ENCODE measurements around the gene CBX7. TPM values are rescaled to one million over a fixed set of nuclear protein-coding genes. Genes with fewer than 3 reads are reported as not detected.

Gene CBX7
- polyA plus RNA-seq, 3 donors = 3.1 to 18.0 (median 4.0) TPM

DNA sequence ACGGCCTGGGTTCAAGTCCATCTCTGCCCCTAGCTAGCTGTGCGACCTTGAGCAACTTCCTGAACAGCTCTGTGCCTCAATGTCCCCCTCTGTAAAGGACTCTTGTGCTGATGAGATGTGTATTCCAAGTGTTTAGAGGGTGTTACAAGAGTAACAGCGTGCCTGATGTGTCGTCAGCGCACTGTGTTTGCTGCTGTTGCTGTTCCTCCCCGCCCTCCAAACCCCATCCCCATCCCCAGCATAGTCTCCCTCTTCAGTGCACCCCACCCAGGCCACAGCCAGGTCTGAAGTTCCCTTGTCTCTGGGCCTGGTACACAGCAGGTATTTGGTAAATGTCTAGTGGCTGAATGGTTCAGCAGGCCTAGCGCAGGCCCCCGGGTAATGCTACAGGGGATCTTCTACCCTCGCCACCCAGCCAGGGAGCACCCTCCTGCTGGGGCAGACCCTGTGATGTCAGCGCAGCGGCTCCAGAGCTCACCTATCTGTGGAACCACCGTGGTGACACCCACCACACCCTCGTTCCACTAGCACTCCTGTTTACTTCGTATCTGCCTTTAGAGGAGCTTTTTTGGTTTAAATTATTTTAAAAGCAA, 10.3 kb downstream of the CBX7 start:
- Histone ChIP-seq H3K27me3 (ENCODE audit: control insufficient read depth in 2 of 2, insufficient read depth in 2 of 2, low read length in 2 of 2) (no peaks in the 10 kb centered on the region), H3K4me3 (replicated peaks in 1 of 3; ENCODE audit: low read depth in 2 of 3, low read length in 3 of 3) (no peak overlapping the region), H3K36me3 (replicated peaks in 1 of 2; ENCODE audit: control insufficient read depth in 1 of 2, insufficient read depth in 2 of 2, low read length in 2 of 2) (no peaks in the 10 kb centered on the region), H3K4me2 (replicated peaks; ENCODE audit: extremely low read depth, low read length, poor library complexity, severe bottlenecking) (no peak overlapping the region), H3K27ac (ENCODE audit: low read depth in 1 of 2, low read length in 2 of 2) (no peak overlapping the region), H3K4me1 (ENCODE audit: control insufficient read depth in 1 of 2, insufficient read depth in 2 of 2, low read length in 2 of 2) (peaks cover 22 to 25% of the 10 kb centered on the region in 2 donors), H3K9ac (ENCODE audit: insufficient read depth, low read length, poor library complexity, severe bottlenecking) (no peak overlapping the region), H4K20me1 (ENCODE audit: insufficient read depth, low read length) (no peaks in the 10 kb centered on the region), H3K9me3 (replicated peaks in 1 of 2; ENCODE audit: control insufficient read depth in 1 of 2, insufficient read depth in 1 of 2, low read length in 2 of 2) (no peaks in the 10 kb centered on the region), H3K79me2 (ENCODE audit: insufficient read depth, low read length) (no peaks in the 10 kb centered on the region), H2AFZ (ENCODE audit: insufficient read depth, low read depth, low read length, poor library complexity, severe bottlenecking) (no peak overlapping the region)
- Mint-ChIP-seq H3K4me3 (no peak overlapping the region), H3K27ac (no peak overlapping the region), H3K4me1 (peaks cover 18% of the 10 kb centered on the region), H3K9me3 (no peaks in the 10 kb centered on the region), H3K27me3 (ENCODE audit: low read depth in 3 of 3) (peaks cover 0 to 4% (median 4%) of the 10 kb centered on the region in 3 donors), H3K36me3 (peaks cover 0 to 7% of the 10 kb centered on the region in 2 donors)
- intact Hi-C loops (cut with micrococcal nuclease) = no loop called here
- 96% methylated on average over 7 of the region's 14 CpGs for WGBS (ENCODE audit: insufficient coverage)
- TF ChIP-seq CTCF (IDR thresholded peaks at IDR 0.05) = no peak
- no peak for DNase-seq

GRCh38 chr22:39139933-39140332, 12.5 kb downstream of the CBX7 start:
- Mint-ChIP-seq H3K36me3 (peaks cover 3 to 7% of the 10 kb centered on the region in 2 donors), H3K9me3 (no peaks in the 10 kb centered on the region), H3K4me3 (no peak overlapping the region), H3K4me1 (peaks cover 9% of the 10 kb centered on the region), H3K27ac (no peak overlapping the region), H3K27me3 (ENCODE audit: low read depth in 3 of 3) (peaks cover 3 to 10% (median 4%) of the 10 kb centered on the region in 3 donors)
- Histone ChIP-seq H3K9ac (ENCODE audit: insufficient read depth, low read length, poor library complexity, severe bottlenecking) (no peak overlapping the region), H3K4me2 (replicated peaks; ENCODE audit: extremely low read depth, low read length, poor library complexity, severe bottlenecking) (no peak overlapping the region), H3K79me2 (ENCODE audit: insufficient read depth, low read length) (no peaks in the 10 kb centered on the region), H3K9me3 (replicated peaks in 1 of 2; ENCODE audit: control insufficient read depth in 1 of 2, insufficient read depth in 1 of 2, low read length in 2 of 2) (no peaks in the 10 kb centered on the region), H3K27ac (ENCODE audit: low read depth in 1 of 2, low read length in 2 of 2) (no peak overlapping the region), H3K4me3 (replicated peaks in 1 of 3; ENCODE audit: low read depth in 2 of 3, low read length in 3 of 3) (no peak overlapping the region), H3K27me3 (ENCODE audit: control insufficient read depth in 2 of 2, insufficient read depth in 2 of 2, low read length in 2 of 2) (no peaks in the 10 kb centered on the region), H3K36me3 (replicated peaks in 1 of 2; ENCODE audit: control insufficient read depth in 1 of 2, insufficient read depth in 2 of 2, low read length in 2 of 2) (no peaks in the 10 kb centered on the region), H2AFZ (ENCODE audit: insufficient read depth, low read depth, low read length, poor library complexity, severe bottlenecking) (no peak overlapping the region), H4K20me1 (ENCODE audit: insufficient read depth, low read length) (no peaks in the 10 kb centered on the region), H3K4me1 (ENCODE audit: control insufficient read depth in 1 of 2, insufficient read depth in 2 of 2, low read length in 2 of 2) (peaks cover 12 to 13% of the 10 kb centered on the region in 2 donors)
- WGBS (ENCODE audit: insufficient coverage) = 94% methylated on average over 4 of the region's 7 CpGs
- DNase-seq = no peak
- no peak for TF ChIP-seq CTCF (IDR thresholded peaks at IDR 0.05)
- intact Hi-C loops (cut with micrococcal nuclease) = no loop called here

All from CD14-positive monocyte (primary cell).